ENCODE measurements around the gene SLC20A1.
A peak's percentile ranks its signal among the peaks of the same experiment; 100 is the strongest.
"Not testable (repeated sequence)": the region's sequence is repeated elsewhere in the genome, so short reads cannot be mapped to it uniquely, and the experiment has no call there.

Gene SLC20A1

DNA sequence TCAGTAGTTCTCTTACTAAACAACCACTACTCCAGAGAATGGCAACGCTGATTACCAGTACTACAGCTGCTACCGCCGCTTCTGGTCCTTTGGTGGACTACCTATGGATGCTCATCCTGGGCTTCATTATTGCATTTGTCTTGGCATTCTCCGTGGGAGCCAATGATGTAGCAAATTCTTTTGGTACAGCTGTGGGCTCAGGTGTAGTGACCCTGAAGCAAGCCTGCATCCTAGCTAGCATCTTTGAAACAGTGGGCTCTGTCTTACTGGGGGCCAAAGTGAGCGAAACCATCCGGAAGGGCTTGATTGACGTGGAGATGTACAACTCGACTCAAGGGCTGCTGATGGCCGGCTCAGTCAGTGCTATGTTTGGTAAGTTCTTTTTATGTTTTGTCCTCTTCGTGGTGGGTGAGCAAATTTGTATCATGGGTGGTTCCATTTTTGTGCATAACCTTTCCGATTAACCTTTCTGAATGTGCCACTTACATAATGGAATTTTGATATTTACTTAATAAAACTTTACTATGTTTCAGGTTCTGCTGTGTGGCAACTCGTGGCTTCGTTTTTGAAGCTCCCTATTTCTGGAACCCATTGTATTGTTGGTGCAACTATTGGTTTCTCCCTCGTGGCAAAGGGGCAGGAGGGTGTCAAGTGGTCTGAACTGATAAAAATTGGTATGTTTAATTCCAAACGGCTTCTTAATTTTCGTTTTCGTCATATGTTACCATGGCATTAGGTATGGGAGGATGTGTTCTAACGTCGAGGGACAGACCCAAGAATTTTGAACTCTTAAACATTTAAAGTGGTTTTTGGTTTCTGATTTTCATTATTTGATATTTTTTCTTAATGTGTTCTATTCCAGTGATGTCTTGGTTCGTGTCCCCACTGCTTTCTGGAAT, 1.3 kb downstream of the SLC20A1 start:
- DNase-seq (ENCODE audit: low spot score), result no peak

DNA sequence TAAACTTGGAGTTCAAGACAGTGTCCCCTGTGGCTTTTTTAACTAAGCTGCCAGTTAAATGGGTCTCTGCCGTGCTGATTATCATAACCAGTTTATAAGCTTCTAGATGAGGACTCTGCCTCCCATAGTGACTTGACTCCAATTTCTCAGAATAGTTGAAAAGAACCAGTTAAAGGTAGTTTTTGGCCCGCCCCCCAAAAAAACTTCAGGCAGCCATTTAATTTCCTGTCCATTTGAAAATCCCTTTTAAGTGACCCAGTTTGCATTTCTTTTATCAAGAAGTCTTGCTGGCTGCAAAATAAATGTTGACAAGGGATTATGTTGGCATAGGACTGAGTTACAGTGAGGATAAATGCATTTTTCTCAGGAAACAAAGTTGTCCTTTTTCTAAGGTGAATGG, 2.3 kb downstream of the SLC20A1 start:
- DNase-seq (ENCODE audit: low spot score), result no peak

DNA sequence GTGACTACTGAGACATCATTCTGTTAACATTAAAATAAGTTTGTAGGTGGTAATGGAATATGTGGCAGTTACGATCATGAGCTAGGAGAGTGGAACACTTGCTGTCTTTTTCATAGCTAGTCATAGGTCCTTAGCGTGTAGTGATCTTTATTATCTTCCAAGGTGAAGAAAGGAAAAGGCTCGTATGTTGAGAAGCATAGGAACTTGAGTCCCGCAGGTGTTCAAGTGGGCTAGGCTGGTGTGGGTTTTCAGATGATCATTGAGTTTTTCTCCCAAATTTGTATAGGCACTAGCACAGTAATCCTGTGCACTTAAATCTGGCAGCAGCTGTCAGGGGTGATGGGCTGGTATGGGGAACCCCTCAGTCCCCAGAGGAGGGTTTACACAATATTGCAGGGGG, 10.9 kb downstream of the SLC20A1 start:
- no peak for DNase-seq (ENCODE audit: low spot score)

DNA sequence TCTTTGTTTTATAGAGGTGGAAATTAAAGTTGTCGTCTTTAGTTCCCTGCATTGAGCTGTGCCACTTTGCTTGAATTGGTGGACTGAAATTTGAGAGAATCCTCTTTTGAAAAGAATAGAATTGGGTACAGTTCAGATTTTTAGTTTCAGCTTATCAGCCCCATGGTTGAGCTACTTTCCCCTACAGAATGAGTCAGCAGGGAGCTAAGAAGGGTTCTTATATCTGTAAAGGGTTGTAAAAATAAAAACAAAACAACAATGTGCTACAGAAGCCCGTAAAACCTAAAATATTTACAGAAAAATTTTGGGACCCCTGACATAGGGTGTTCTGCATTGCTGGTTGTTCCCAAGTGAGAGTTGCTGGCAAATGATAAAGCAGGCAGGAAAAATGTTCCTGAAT, 12.6 kb downstream of the SLC20A1 start:
- DNase-seq (ENCODE audit: low spot score), result no peak

DNA sequence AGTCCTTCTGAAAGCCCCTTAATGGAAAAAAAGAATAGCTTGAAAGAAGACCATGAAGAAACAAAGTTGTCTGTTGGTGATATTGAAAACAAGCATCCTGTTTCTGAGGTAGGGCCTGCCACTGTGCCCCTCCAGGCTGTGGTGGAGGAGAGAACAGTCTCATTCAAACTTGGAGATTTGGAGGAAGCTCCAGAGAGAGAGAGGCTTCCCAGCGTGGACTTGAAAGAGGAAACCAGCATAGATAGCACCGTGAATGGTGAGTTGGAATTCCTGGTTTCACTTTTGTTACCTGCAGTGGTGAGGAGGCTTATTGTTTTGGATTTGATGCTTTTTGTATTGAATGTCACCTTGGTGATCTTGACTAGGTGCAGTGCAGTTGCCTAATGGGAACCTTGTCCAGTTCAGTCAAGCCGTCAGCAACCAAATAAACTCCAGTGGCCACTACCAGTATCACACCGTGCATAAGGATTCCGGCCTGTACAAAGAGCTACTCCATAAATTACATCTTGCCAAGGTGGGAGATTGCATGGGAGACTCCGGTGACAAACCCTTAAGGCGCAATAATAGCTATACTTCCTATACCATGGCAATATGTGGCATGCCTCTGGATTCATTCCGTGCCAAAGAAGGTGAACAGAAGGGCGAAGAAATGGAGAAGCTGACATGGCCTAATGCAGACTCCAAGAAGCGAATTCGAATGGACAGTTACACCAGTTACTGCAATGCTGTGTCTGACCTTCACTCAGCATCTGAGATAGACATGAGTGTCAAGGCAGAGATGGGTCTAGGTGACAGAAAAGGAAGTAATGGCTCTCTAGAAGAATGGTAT, 13.3 kb downstream of the SLC20A1 start:
- DNase-seq (ENCODE audit: low spot score), result no peak

DNA sequence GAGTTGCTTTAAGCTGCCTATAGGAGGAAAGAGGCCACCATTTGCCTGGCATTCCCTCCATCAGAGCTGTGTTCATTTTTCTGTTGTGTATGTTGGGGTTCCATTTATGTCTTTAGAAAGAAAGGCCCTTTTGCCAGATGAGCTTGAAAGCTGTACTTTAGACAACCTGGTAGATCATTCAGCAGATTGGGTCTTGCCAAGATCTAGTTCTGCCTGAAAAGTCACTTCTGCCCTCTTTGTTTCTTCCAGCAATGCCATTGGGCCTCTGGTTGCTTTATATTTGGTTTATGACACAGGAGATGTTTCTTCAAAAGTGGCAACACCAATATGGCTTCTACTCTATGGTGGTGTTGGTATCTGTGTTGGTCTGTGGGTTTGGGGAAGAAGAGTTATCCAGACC, 14.4 kb downstream of the SLC20A1 start:
- no peak for DNase-seq (ENCODE audit: low spot score)

DNA sequence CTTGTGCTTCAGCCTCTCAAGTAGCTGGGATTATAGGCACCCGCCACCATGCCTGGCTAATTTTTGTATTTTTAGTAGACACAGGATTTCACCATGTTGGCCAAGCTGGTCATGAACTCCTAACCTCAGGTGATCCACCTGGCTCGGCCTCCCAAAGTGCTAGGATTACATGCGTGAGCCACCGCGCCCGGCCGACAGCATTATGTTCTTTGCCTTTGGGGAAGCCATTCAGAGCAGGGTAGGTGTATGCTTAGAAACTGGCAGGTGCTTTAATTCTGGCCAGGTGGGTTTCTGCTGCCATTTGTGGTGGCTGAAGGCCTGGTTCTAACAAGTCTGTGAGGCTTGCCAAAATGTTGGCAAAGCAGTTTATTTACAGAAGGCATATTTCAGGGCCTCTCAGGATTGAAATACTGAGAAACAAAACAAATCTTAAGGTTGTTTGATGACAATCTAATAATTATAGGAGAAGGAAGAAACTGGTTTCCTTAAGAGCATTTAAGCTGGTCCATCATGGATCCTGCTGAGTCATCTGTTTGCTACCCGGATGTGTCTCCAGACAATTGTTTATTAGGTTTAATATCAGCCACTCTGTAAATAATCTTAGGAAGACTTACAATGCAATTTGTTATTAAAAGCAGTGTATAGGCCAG, 16.0 kb downstream of the SLC20A1 start:
- no peak for DNase-seq (ENCODE audit: low spot score)

DNA sequence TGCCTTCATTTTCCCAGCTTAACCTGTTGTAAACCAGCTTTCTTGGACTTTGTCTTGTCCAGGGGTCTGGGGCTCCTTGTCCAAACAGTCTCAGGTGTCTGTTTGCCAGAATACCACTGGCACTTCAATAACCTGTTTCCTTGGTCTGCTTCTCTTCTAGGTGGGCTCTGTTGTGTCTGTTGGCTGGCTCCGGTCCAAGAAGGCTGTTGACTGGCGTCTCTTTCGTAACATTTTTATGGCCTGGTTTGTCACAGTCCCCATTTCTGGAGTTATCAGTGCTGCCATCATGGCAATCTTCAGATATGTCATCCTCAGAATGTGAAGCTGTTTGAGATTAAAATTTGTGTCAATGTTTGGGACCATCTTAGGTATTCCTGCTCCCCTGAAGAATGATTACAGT, 17.0 kb downstream of the SLC20A1 start:
- DNase-seq (ENCODE audit: low spot score), result no peak

DNA sequence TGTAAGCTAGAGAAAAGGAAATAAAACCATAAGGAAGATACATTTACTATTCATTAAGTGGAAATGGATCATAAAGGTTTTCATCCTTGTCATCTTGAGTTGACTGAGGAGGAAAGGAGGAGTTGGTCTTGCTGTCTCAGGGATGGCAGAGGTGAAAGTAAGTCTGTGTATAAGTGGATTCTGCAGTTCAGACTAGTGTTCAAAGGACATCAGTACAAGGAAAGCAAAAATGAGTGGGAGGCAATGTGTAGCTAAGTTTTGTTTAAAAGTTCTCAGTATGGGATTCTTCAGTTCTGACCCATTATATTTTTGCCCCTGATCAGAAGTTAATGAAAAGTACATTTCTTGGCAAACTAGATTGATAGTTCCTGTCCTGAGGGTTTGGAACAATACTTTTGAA, 18.9 kb downstream of the SLC20A1 start:
- no peak for DNase-seq (ENCODE audit: low spot score)

DNA sequence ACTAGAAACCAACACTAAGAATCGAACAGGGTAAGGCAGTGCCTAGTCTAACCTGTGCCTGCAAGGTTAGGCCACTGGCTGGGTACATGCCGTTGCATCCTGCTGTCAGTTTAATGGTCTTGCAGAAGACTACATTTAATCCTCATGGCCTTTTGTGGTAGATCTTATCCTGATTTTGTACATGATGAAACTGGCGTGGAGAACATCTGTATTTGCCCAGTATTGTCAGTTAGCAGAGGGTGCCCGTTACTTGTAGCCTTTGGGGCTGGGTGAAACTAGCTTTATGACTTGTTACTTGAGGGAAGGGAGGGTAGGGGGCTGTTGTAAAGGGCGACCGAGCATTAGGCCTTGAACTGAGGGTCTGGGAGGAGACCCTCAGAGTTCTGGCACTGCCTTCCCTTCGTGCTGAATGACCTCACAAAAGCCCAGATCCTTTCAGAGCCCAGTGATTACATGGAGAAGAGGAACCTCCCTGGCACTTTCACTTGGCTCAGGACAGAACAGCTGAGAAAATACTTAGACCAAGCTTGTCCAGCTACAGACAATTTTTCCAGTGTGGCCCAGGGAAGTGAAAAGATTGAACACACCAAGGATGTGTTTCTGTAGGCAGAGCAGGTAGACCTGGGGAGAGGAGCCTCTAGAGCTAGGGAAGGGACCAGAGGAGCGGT, 19.5 kb downstream of the SLC20A1 start:
- no peak for DNase-seq (ENCODE audit: low spot score)

DNA sequence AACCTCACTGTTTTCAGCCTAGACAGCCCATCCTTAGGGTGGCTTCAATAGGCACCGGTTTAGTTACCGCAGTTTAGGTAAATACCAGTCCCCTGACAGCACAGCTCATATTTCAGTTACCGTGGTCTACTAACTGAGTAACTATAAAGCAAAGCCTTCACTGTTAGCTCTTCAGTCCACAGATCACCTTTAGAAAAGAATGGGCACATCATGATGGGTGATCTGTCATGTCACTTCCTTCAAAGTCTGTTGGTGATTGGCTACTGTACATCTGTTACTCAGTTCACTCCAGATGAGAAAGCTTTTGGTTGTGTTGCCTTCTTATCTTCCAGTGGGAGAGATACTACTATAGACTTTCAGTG, 21.0 kb downstream of the SLC20A1 start:
- no peak for DNase-seq (ENCODE audit: low spot score)

DNA sequence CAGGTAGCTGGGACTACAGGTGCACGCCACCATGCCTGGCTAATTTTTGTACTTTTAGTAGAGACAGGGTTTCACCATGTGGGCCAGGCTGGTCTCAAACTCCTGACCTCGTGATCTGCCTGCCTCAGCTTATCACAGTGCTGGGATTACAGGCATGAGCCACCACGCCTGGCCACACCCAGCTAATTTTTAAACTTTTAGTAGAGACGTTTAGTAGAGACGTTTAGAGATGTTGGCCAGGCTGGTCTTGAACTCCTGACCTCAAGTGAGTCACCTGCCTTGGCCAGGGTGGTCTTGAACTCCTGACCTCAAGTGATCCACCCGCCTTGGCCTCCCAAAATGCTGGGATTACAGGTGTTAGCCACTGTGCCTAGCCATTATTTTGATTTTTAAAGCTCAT, 21.8 kb downstream of the SLC20A1 start:
- DNase-seq (ENCODE audit: low spot score), result not testable (repeated sequence)

DNA sequence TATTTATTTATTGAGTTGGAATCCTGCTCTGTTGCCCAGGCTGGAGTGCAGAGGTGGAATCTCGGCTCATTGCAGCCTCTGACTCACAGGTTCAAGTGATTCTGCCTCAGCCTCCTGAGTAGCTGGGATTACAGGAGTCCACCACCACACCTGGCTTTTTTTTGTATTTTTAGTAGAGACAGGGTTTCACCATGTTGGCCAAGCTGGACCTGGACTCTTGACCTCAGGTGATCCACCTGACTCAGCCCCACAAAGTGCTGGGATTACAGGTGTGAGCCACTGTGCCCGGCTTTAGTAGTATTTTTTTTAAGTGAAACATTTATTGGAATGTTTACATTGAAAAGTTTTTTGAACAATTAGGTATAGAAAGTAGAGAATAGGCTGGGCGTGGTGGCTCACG, 23.9 kb downstream of the SLC20A1 start:
- DNase-seq (ENCODE audit: low spot score), result no peak

DNA sequence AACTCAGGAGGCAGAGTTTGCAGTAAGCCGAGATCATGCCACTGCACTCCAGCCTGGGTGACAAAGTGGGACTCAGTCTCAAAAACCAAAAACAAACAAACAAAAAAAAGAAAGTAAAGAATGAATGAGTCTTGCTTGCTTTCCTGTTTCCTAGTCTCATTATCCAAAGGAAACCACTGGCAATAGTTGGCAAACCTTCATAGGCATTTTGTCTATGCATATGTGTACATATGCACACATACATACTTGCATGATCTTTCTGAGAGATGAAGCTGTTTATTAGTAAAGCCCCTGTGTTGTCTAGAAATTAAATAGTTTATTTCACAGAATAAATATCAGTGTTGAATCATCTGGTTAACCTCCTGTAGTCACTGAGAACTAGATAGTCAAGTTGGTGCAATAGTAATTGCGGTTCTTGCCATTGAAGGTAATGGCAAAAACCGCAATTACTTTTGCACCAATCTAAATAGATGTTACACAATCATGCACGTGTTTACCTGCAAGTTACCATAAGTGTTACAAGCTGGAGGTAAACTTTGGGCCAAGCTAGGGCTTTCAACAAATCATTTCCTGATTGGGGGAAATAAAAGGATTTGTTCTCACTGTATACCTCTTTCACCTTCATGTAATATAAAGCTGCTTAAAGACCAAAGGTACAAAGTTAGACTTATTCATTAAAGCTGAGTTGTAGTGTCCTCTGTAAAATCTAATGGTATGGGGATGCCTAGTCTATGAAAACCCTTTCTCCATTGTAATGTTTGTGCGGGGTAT, 24.7 kb downstream of the SLC20A1 start:
- DNase-seq (ENCODE audit: low spot score), result no peak

DNA sequence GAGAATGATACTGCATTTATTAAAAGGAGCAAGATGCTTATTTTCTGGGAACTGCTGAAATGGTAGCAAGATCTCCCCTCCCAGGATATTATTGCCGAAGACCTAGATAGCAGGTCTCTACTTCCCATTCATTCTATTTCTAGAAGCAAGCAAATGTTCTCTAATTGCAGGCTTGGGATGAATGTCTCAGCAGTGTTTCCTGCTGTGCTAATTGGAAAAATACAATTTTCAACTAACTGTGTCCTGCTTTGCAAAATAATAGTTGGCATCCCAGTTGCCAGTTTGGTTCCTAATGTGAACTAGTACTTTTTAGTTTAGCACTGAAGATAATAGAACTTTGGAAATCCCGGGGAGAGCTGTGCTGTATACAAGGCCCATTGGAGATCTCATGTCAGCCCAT, 26.1 kb downstream of the SLC20A1 start:
- DNase-seq (ENCODE audit: low spot score), result no peak

DNA sequence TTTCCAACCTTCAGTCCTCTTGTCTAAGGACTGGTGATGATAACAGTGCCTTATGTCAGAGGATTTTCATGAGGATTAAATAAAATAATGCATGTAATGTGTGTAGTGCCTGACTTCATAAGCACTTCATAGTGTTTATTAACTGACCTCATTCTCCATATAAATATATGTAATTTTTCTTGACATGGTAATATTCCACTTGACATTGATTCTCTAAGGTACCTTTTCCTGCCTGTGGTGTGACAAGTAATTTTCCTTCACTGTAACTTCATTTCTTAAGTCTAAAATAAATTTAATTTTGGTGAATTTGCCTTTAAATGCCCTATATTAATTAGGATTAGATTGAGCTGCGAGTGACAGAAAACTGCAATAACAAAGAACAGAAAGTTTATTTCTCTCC, 27.3 kb downstream of the SLC20A1 start:
- no peak for DNase-seq (ENCODE audit: low spot score)

DNA sequence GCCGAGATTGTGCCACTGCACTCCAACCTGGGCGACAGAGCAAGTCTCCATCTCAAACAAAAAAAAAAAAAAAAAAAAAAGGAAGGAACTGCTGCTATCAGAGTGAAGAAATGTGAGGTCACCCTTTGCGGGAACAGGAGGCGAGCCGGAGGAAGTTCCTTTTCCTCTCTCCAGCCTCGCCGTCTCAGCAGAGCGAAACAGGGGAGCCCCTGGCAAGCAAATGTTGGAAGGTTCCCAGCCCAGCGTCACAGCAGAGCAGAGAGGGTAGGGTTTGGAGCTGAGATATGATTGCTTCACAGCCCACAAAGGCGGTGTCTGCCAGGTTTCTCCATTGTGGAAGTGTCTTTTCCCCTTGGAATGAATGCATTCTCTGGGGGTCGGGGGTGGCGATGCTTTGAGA, 28.5 kb downstream of the SLC20A1 start:
- DNase-seq (ENCODE audit: low spot score), result peak; percentile 39

DNA sequence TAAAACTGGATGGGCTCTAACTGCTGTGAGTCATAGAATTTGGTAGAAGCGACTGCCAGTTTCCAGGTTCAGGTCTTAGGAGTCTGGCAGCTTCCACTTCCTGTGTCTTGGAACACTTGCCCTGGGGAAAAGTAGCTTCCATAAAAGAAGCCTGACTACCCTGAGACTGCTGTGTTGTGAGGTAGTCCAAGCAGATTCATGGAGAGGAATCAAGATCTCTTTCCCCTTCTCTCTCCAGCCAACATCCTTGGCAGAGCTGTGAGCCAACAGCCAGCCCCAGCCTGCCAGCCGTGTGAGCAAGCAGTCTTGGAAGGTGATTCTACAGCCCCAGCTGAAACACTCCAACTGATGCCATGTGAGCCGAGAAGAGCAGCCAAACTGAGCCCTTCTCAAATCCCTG, 33.7 kb downstream of the SLC20A1 start:
- no peak for DNase-seq (ENCODE audit: low spot score)

DNA sequence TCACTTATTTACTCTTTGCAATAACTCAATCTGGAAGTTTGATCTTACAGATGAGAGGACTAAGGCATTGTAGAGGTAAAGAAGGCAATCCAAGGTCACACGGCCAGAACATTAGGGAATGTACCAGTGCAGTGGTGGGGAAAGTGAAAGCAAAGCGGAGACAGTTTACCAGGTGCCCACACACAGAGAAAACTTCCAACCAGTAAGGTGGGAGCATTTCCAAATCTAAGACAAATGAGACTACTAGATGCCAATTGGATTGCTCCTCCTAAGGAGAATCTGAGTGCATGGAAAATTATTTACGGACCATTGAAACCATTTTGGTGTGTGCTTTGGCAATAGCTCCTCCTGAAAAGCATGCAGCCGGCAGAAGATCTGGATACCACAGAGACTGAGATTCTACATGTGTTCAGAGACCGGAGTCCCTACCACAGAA, 34.9 kb downstream of the SLC20A1 start:
- no peak for DNase-seq (ENCODE audit: low spot score)

DNA sequence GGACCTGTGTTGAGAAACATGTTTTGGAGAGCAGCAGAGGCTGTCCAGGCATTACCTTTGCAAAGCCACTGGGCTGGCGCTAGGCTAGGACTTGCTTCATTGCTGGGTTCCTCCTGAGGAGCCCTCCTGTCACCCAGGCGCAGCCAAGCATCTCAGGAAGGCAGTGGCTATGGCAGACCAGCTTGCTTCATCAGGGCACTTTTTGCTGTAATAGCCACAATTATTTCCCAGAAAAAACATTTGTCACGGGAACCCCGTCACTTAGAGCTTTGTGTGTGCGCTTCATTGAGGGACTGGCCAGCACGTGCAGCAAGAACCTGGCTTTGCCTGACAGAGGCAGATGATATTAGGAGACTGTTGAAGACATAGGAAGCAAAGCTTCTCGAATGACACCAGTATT, 36.4 kb downstream of the SLC20A1 start:
- no peak for DNase-seq (ENCODE audit: low spot score)
